ENCODE measurements around the gene TNNT3. TPM values are rescaled to one million over a fixed set of nuclear protein-coding genes. Genes with fewer than 3 reads are reported as not detected.
"Not testable (repeated sequence)": the region's sequence is repeated elsewhere in the genome, so short reads cannot be mapped to it uniquely, and the experiment has no call there.

TNNT3 gene
- polyA plus RNA-seq, 12 donors = 2,865 to 9,652 (median 5,402) TPM

GRCh38 chr11:1879941-1880720, 39.4 kb upstream of the TNNT3 start:
- peak; percentile 86 for DNase-seq

GRCh38 chr11:1880746-1881441, 38.6 kb upstream of the TNNT3 start:
- DNase-seq = no peak

- peak; percentile 89 for DNase-seq
Measured at GRCh38 chr11:1881442-1882264, 37.9 kb upstream of the TNNT3 start.

GRCh38 chr11:1882265-1883238, 37.0 kb upstream of the TNNT3 start:
- DNase-seq = peak; percentile 96

GRCh38 chr11:1883346-1884302, 35.9 kb upstream of the TNNT3 start:
- DNase-seq = no peak

- DNase-seq = no peak
Measured at GRCh38 chr11:1884303-1884700, 35.2 kb upstream of the TNNT3 start.

- DNase-seq = not testable (repeated sequence)
Measured at GRCh38 chr11:1886551-1886950, 33.0 kb upstream of the TNNT3 start.

GRCh38 chr11:1887451-1888346, 31.8 kb upstream of the TNNT3 start:
- DNase-seq = no peak

- DNase-seq = no peak
Measured at GRCh38 chr11:1888347-1888753, 31.2 kb upstream of the TNNT3 start.

GRCh38 chr11:1888811-1889210, 30.7 kb upstream of the TNNT3 start:
- no peak for DNase-seq

- DNase-seq = no peak
Measured at GRCh38 chr11:1889224-1889930, 30.1 kb upstream of the TNNT3 start.

GRCh38 chr11:1889941-1890855, 29.3 kb upstream of the TNNT3 start:
- no peak for DNase-seq

GRCh38 chr11:1890856-1891830, 28.4 kb upstream of the TNNT3 start:
- DNase-seq = no peak

- DNase-seq = no peak
Measured at GRCh38 chr11:1891831-1892115, 27.7 kb upstream of the TNNT3 start, which contains the start of gene PRR33. PRR33 (minus strand) TSS chr11:1891895; CDS start chr11:1890584, 1,311 bp downstream.

GRCh38 chr11:1892116-1892515, 27.4 kb upstream of the TNNT3 start:
- no peak for DNase-seq

- DNase-seq = no peak
Measured at GRCh38 chr11:1892558-1892957, 26.9 kb upstream of the TNNT3 start.

All from muscle of arm (tissue), 12 donors.